Ascending aorta (tissue), 1 donor: ENCODE results near the gene USP6. TPM values are rescaled to one million over a fixed set of nuclear protein-coding genes. Genes with fewer than 3 reads are reported as not detected.

Source experiments
- total RNA-seq: library from RNA; depleted of rRNA; stranded (reverse); fragments of >200 nt; gene quantifications from one replicate; pipeline ENCODE4 v1.1.0, GENCODE V29; 2016

The USP6 gene
- total RNA-seq, 1 donor from 2014 or later: 0.11 TPM

Other genes with a start within 250 kb of the USP6 start
- gene C17orf107, start 216.5 kb upstream of the USP6 start, total RNA-seq: not detected
- gene CHRNE, start 212.9 kb upstream of the USP6 start, total RNA-seq: not detected
- gene GP1BA, start 183.8 kb upstream of the USP6 start, total RNA-seq: not detected
- 56.2 TPM for gene SLC25A11, start 176.0 kb upstream of the USP6 start, total RNA-seq
- 164 TPM for gene RNF167, start 175.8 kb upstream of the USP6 start, total RNA-seq
- 1,046 TPM for gene PFN1, start 167.5 kb upstream of the USP6 start, total RNA-seq
- gene ENO3, start 164.9 kb upstream of the USP6 start, total RNA-seq: not detected
- 4.9 TPM for gene SPAG7, start 148.2 kb upstream of the USP6 start, total RNA-seq
- gene CAMTA2, start 128.4 kb upstream of the USP6 start, total RNA-seq: 72.1 TPM
- not detected for gene INCA1, start 118.5 kb upstream of the USP6 start, total RNA-seq
- 94.0 TPM for gene KIF1C, start 118.1 kb upstream of the USP6 start, total RNA-seq
- not detected for gene SLC52A1, start 80.6 kb upstream of the USP6 start, total RNA-seq
- 0.21 TPM for gene ZFP3, start 37.6 kb upstream of the USP6 start, total RNA-seq
- gene ZNF232, start 4.2 kb upstream of the USP6 start, total RNA-seq: 2.3 TPM
- gene ZNF594, start 75.8 kb downstream of the USP6 start, total RNA-seq: 0.21 TPM
- gene SCIMP, start 118.8 kb downstream of the USP6 start, total RNA-seq: 0.21 TPM
- 9.3 TPM for gene RABEP1, start 166.3 kb downstream of the USP6 start, total RNA-seq